Heart left ventricle (tissue), 16 donors: ENCODE data around the gene TMEM167B. TPM values are rescaled to one million over a fixed set of nuclear protein-coding genes. Genes with fewer than 3 reads are reported as not detected.
"Not testable (repeated sequence)": the region's sequence is repeated elsewhere in the genome, so short reads cannot be mapped to it uniquely, and the experiment has no call there.

Experiments used
- ATAC-seq, 4 donors: fragments of 200-7000 bp; cut with Tn5 transposase; one replicate each; pipeline ENCODE4 v1.9.1; 2020 to 2022; ENCODE audit warnings: moderate library complexity in 4 of 4, mild to moderate bottlenecking in 3 of 4, moderate number of reproducible peaks in 1 of 4
- DNase-seq, 5 donors: peaks; one replicate each; pipeline ENCODE4 v3.0.0-alpha.2; 2020
- H3K27ac ChIP-seq, 12 donors: fragments of 200-600 bp; sonication (generic) in 4 of 12; one replicate each; pipeline versions ENCODE4 v1.5.0 to v1.8.0; 2016 to 2022; ENCODE audit warnings: mild to moderate bottlenecking in 2 of 12
- H3K27me3 ChIP-seq, 9 donors: fragments of 200-600 bp; sonication (generic) in 2 of 9; one replicate each; pipeline versions ENCODE4 v1.5.1 to v1.8.0; 2016 to 2022; ENCODE audit warnings: mild to moderate bottlenecking in 3 of 9
- H3K36me3 ChIP-seq, 9 donors: fragments of 200-600 bp; sonication (generic) in 2 of 9; one replicate each; pipeline versions ENCODE4 v1.5.0 to v1.8.0; 2018 to 2022; ENCODE audit warnings: mild to moderate bottlenecking in 2 of 9
- H3K4me1 ChIP-seq, 12 donors: fragments of 200-600 bp; sonication (generic) in 4 of 12; one replicate each; pipeline versions ENCODE4 v1.5.0 to v1.8.0; 2016 to 2022; ENCODE audit warnings: mild to moderate bottlenecking in 3 of 12
- H3K4me3 ChIP-seq, 12 donors: fragments of 200-600 bp; sonication (generic) in 4 of 12; one replicate each; pipeline versions ENCODE4 v1.5.0 to v1.8.0; 2017 to 2022; ENCODE audit warnings: mild to moderate bottlenecking in 9 of 12, moderate library complexity in 4 of 12
- H3K9me3 ChIP-seq, 12 donors: fragments of 200-600 bp; sonication (generic) in 4 of 12; one replicate each; pipeline versions ENCODE4 v1.5.0 to v1.8.0; 2016 to 2022; ENCODE audit warnings: mild to moderate bottlenecking in 1 of 12
- CTCF ChIP-seq, 12 donors: fragments of 200-600 bp; sonication (generic) in 4 of 12; IDR thresholded peaks; one replicate each; pipeline versions ENCODE4 v1.5.0 to v1.8.0; 2018 to 2022; ENCODE audit warnings: antibody characterized with exemption in 12 of 12, mild to moderate bottlenecking in 5 of 12
- POLR2A ChIP-seq, 2 donors: fragments of 450-650 bp; IDR thresholded peaks; one replicate each; pipeline ENCODE4 v1.6.1; 2017; ENCODE audit warnings: antibody characterized with exemption in 2 of 2, mild to moderate bottlenecking in 2 of 2, moderate library complexity in 2 of 2
- WGBS, 4 donors: extraction: QIAGEN DNeasy Blood & Tissue Kit in 2 of 4; methylation state at CpG; one replicate each; pipeline versions ENCODE4 v1.1.5 to v1.1.7; 2013 to 2018; 5-methylcytosine and 5-hydroxymethylcytosine counted together
- intact Hi-C, 10 donors: fragments of 100-400 bp; cut with DNase I; formaldehyde crosslinking; loops; one replicate each; pipeline versions ENCODE4 v1.11.1 to v1.14.2; 2022
- polyA plus RNA-seq, 2 donors: library from polyadenylated mRNA; stranded (reverse); fragments of 200-250 nt; gene quantifications; one replicate each; pipeline ENCODE4 v1.2.3, GENCODE V29; 2013
- total RNA-seq, 9 donors: library from RNA; depleted of rRNA in 2 of 9; stranded (reverse); fragments of >200 nt in 2 of 9; fragmentation: NEBNext Ultra II Directional in 3 of 9; extraction: Animal tissue kit (Norgen Biotek cat#: 25700) in 3 of 9; gene quantifications; one replicate each; pipeline versions ENCODE4 v1.1.0 to v1.2.4, GENCODE V29; 2016 to 2023
- donor health status: ischemic (EF 13 %, LVEDD 7.1; RV severe dilation, severe dysfunction).
- donor health status: healthy with polysubstance abuse.
- donor health status: DM: no; HTN: yes; CAD: no.
- donor health status: DM: no; HTN: no; CAD: no.
- donor health status: ischemic (EF 25% LVEDD 6.9; RV normal size, moderate dysfunction).
- donor health status: ischemic (EF 25% LVEDD 5.7; RV mildly dilated, moderate dysfunction).
- donor health status: healthy.
- donor health status: DM: yes; HTN: yes; CAD: no.
- donor health status: ischemic (EF 35%, LVEDD 5.7; RV mildly dilated, moderate dysfunction).
- donor health status: nonischemic (EF 11% LVEDD 7.7; RV severe dilation, severe dysfunction).
- donor health status: DM: yes; HTN: yes; CAD: no.
- donor health status: PGD.
- donor health status: ischemic (EF 29% LVEDD 5.4; RV normal size, mild dysfunction).
- donor health status: nonischemic (EF 23%, LVEDD 6.1; RV moderate dilation, normal function).

Gene TMEM167B
- total and polyA plus RNA-seq, 11 donors: 10.8 to 52.9 (median 27.3) TPM

- intact Hi-C loops: no loop called here
- Histone ChIP-seq H3K4me3 (no peak overlapping the region), H3K4me1 (peaks cover 0 to 14% (median 9%) of the 10 kb centered on the region in 12 donors), H3K36me3 (no peaks in the 10 kb centered on the region), H3K27me3 (no peaks in the 10 kb centered on the region), H3K9me3 (no peaks in the 10 kb centered on the region), H3K27ac (no peak overlapping the region)
- TF ChIP-seq POLR2A (IDR thresholded peaks at IDR 0.05): no peak
- no peak for TF ChIP-seq CTCF (IDR thresholded peaks at IDR 0.05)
- DNase-seq (no peak), ATAC-seq (no peak)
- WGBS, 4 donors: 84 to 91% (median 87%) methylated on average over 3 of the region's 3 CpGs
Measured at GRCh38 chr1:109138358-109138757, 47.8 kb downstream of the TMEM167B start.

- H3K36me3 ChIP-seq: no peaks in the 10 kb centered on the region
- no peak overlapping the region for H3K4me3 ChIP-seq
- TF ChIP-seq POLR2A (IDR thresholded peaks at IDR 0.05): no peak
- TF ChIP-seq CTCF (IDR thresholded peaks at IDR 0.05): no peak
- no peaks in the 10 kb centered on the region for H3K27me3 ChIP-seq
- no peak overlapping the region for H3K27ac ChIP-seq
- DNase-seq (no peak), ATAC-seq (no peak)
- no peaks in the 10 kb centered on the region for H3K4me1 ChIP-seq
- no peaks in the 10 kb centered on the region for H3K9me3 ChIP-seq
- WGBS, 4 donors: 69 to 85% (median 82%) methylated on average over 3 of the region's 3 CpGs
- intact Hi-C loops: no loop called here
Measured at GRCh38 chr1:109140392-109140791, 49.8 kb downstream of the TMEM167B start.

GRCh38 chr1:109142260-109142659, 51.7 kb downstream of the TMEM167B start:
- Histone ChIP-seq H3K9me3 (no peaks in the 10 kb centered on the region), H3K4me3 (no peak overlapping the region), H3K27ac (no peak overlapping the region), H3K4me1 (no peaks in the 10 kb centered on the region), H3K27me3 (no peaks in the 10 kb centered on the region), H3K36me3 (no peaks in the 10 kb centered on the region)
- no peak for ATAC-seq
- no peak for DNase-seq
- no peak for TF ChIP-seq POLR2A (IDR thresholded peaks at IDR 0.05)
- no peak for TF ChIP-seq CTCF (IDR thresholded peaks at IDR 0.05)
- 86 to 92% (median 87%) methylated on average over 5 of the region's 5 CpGs for WGBS, 4 donors
- intact Hi-C loops: no loop called here

- H3K4me3 ChIP-seq, H3K4me1 ChIP-seq, DNase-seq, ATAC-seq, intact Hi-C loops, H3K27ac ChIP-seq, H3K27me3 ChIP-seq, H3K9me3 ChIP-seq, H3K36me3 ChIP-seq: not testable (repeated sequence)
- WGBS, 4 donors: 84 to 94% (median 92%) methylated on average over 6 of the region's 6 CpGs
Measured at GRCh38 chr1:109142725-109143124, 52.2 kb downstream of the TMEM167B start.

Other genes starting within 250 kb of the TMEM167B start
- gene AKNAD1, start 233.7 kb upstream of the TMEM167B start, total RNA-seq: under 1 TPM in 1 of 9 donors, not detected in 8; 0.59 TPM
- under 1 TPM in 1 of 2 donors, not detected in 1; 0.14 TPM for gene AKNAD1, start 233.7 kb upstream of the TMEM167B start, polyA plus RNA-seq
- gene GPSM2, start 213.8 kb upstream of the TMEM167B start, total RNA-seq: 1 to 10 TPM in 8 of 9 donors, under 1 TPM in 1; 1.00 to 7.0 (median 2.4) TPM
- 1 to 10 TPM in 1 of 2 donors, under 1 TPM in 1; 0.72 to 4.4 TPM for gene GPSM2, start 213.8 kb upstream of the TMEM167B start, polyA plus RNA-seq
- gene CLCC1, start 127.3 kb upstream of the TMEM167B start, total RNA-seq: 10 to 100 TPM; 21.6 to 33.0 (median 27.9) TPM
- 10 to 100 TPM in 1 of 2 donors, 1 to 10 TPM in 1; 7.9 to 19.5 TPM for gene CLCC1, start 127.3 kb upstream of the TMEM167B start, polyA plus RNA-seq
- 10 to 100 TPM; 12.2 to 22.3 (median 14.9) TPM for gene WDR47, start 48.7 kb upstream of the TMEM167B start, total RNA-seq
- gene WDR47, start 48.7 kb upstream of the TMEM167B start, polyA plus RNA-seq: 1 to 10 TPM; 2.6 to 8.5 TPM
- 10 to 100 TPM; 34.8 to 72.1 (median 55.4) TPM for gene TAF13, start 14.8 kb upstream of the TMEM167B start, total RNA-seq
- gene TAF13, start 14.8 kb upstream of the TMEM167B start, polyA plus RNA-seq: 10 to 100 TPM; 38.1 to 83.9 TPM
- under 1 TPM in 7 of 9 donors, not detected in 2; 0.11 to 0.83 (median 0.31) TPM for gene ELAPOR1, start 23.4 kb downstream of the TMEM167B start, total RNA-seq
- gene ELAPOR1, start 23.4 kb downstream of the TMEM167B start, polyA plus RNA-seq: under 1 TPM; 0.04 to 0.11 TPM
- 100 to 1,000 TPM in 6 of 9 donors, 10 to 100 TPM in 3; 88.5 to 113 (median 102) TPM for gene SARS1, start 123.2 kb downstream of the TMEM167B start, total RNA-seq
- gene SARS1, start 123.2 kb downstream of the TMEM167B start, polyA plus RNA-seq: 100 to 1,000 TPM in 1 of 2 donors, 10 to 100 TPM in 1; 41.1 to 179 TPM
- gene CELSR2, start 158.8 kb downstream of the TMEM167B start, total RNA-seq: 10 to 100 TPM in 1 of 9 donors, 1 to 10 TPM in 8; 2.5 to 11.9 (median 8.6) TPM
- gene CELSR2, start 158.8 kb downstream of the TMEM167B start, polyA plus RNA-seq: 1 to 10 TPM; 1.6 to 2.1 TPM
- gene PSRC1, start 192.4 kb downstream of the TMEM167B start, total RNA-seq: 1 to 10 TPM in 3 of 9 donors, under 1 TPM in 5, not detected in 1; 0.23 to 3.6 (median 0.60) TPM
- 1 to 10 TPM; 1.1 to 1.4 TPM for gene PSRC1, start 192.4 kb downstream of the TMEM167B start, polyA plus RNA-seq
- 1 to 10 TPM in 2 of 9 donors, under 1 TPM in 4, not detected in 3; 0.44 to 2.5 (median 0.54) TPM for gene MYBPHL, start 216.2 kb downstream of the TMEM167B start, total RNA-seq
- gene MYBPHL, start 216.2 kb downstream of the TMEM167B start, polyA plus RNA-seq: under 1 TPM; 0.24 to 0.61 TPM